Germinal center (tissue), 1 donor: ENCODE measurements around the gene PRR16.
"Not testable (repeated sequence)": the region's sequence is repeated elsewhere in the genome, so short reads cannot be mapped to it uniquely, and the experiment has no call there.

Experiments
- DNase-seq: peaks from one replicate; pipeline ENCODE4 v3.0.0; 2012; ENCODE audit warnings: mixed read lengths, low spot score

The PRR16 gene

GRCh38 chr5:120463991-120464626 lies at the start of gene PRR16:
TSS of gene PRR16 (plus strand) at chr5:120464300.
- DNase-seq: peak; percentile 46

GRCh38 chr5:120415985-120416384 lies 48.1 kb upstream of the PRR16 start:
- no peak for DNase-seq

GRCh38 chr5:120419127-120419526 lies 45.0 kb upstream of the PRR16 start:
- DNase-seq: no peak

GRCh38 chr5:120426633-120427275 lies 37.3 kb upstream of the PRR16 start:
- DNase-seq: not testable (repeated sequence)

GRCh38 chr5:120430572-120430971 lies 33.5 kb upstream of the PRR16 start:
- DNase-seq: no peak

- DNase-seq: no peak
Measured at GRCh38 chr5:120432861-120433260, 31.2 kb upstream of the PRR16 start.

- no peak for DNase-seq
Measured at GRCh38 chr5:120435129-120435528, 29.0 kb upstream of the PRR16 start.

GRCh38 chr5:120436996-120437395 lies 27.1 kb upstream of the PRR16 start:
- no peak for DNase-seq

- no peak for DNase-seq
Measured at GRCh38 chr5:120442694-120443093, 21.4 kb upstream of the PRR16 start.

- no peak for DNase-seq
Measured at GRCh38 chr5:120443607-120444006, 20.5 kb upstream of the PRR16 start.

GRCh38 chr5:120446068-120446492 lies 18.0 kb upstream of the PRR16 start:
- DNase-seq: no peak

GRCh38 chr5:120446901-120447300 lies 17.2 kb upstream of the PRR16 start:
- no peak for DNase-seq

GRCh38 chr5:120447706-120448239 lies 16.3 kb upstream of the PRR16 start:
- DNase-seq: no peak

- DNase-seq: no peak
Measured at GRCh38 chr5:120449501-120449900, 14.6 kb upstream of the PRR16 start.

- no peak for DNase-seq
Measured at GRCh38 chr5:120450910-120451309, 13.2 kb upstream of the PRR16 start.

- DNase-seq: no peak
Measured at GRCh38 chr5:120451445-120451844, 12.7 kb upstream of the PRR16 start.

- DNase-seq: no peak
Measured at GRCh38 chr5:120452471-120452870, 11.6 kb upstream of the PRR16 start.

- no peak for DNase-seq
Measured at GRCh38 chr5:120454094-120454798, 9.9 kb upstream of the PRR16 start.

- no peak for DNase-seq
Measured at GRCh38 chr5:120456006-120456405, 8.1 kb upstream of the PRR16 start.

GRCh38 chr5:120457839-120458507 lies 6.1 kb upstream of the PRR16 start:
- DNase-seq: no peak

- DNase-seq: not testable (repeated sequence)
Measured at GRCh38 chr5:120458508-120458847, 5.6 kb upstream of the PRR16 start.

GRCh38 chr5:120461251-120461650 lies 2.8 kb upstream of the PRR16 start:
- no peak for DNase-seq
